Glutamatergic neuron (in vitro differentiated cells): Measurements from ENCODE around the gene IRX2. TPM values are rescaled to one million over a fixed set of nuclear protein-coding genes. Genes with fewer than 3 reads are reported as not detected.

Experiments used
- DNase-seq: peaks from one replicate; pipeline ENCODE4 v3.0.0; 2022
- H3K27ac Mint-ChIP-seq: one replicate; pipeline ENCODE4 v1.8.0; 2020; ENCODE audit warnings: mild to moderate bottlenecking, mixed read lengths, inconsistent platforms; ENCODE audit not compliant: unreplicated experiment
- H3K27me3 Mint-ChIP-seq: one replicate; pipeline ENCODE4 v1.8.0; 2020; ENCODE audit warnings: mild to moderate bottlenecking, moderate library complexity, mixed read lengths, inconsistent platforms; ENCODE audit not compliant: unreplicated experiment
- H3K36me3 Mint-ChIP-seq: one replicate; pipeline ENCODE4 v1.8.0; 2020; ENCODE audit warnings: mild to moderate bottlenecking, mixed read lengths, inconsistent platforms; ENCODE audit not compliant: unreplicated experiment
- H3K4me1 Mint-ChIP-seq: one replicate; pipeline ENCODE4 v1.8.0; 2020; ENCODE audit warnings: mild to moderate bottlenecking, low read depth, mixed read lengths, inconsistent platforms; ENCODE audit not compliant: unreplicated experiment
- H3K4me3 Mint-ChIP-seq: one replicate; pipeline ENCODE4 v1.8.0; 2020; ENCODE audit warnings: mild to moderate bottlenecking, mixed read lengths, inconsistent platforms; ENCODE audit not compliant: unreplicated experiment
- H3K9me3 Mint-ChIP-seq: one replicate; pipeline ENCODE4 v1.8.0; 2020; ENCODE audit warnings: mild to moderate bottlenecking, moderate library complexity, mixed read lengths, inconsistent platforms; ENCODE audit not compliant: unreplicated experiment
- total RNA-seq: library from RNA; stranded (reverse); fragmentation: NEBNext Ultra II Directional; extraction: Animal tissue kit (Norgen Biotek cat#: 25700); gene quantifications from one replicate; pipeline ENCODE4 v1.2.1, GENCODE V29; 2021; ENCODE audit not compliant: unreplicated experiment
- TF ChIP-seq, protein P1 (sequence below): fragments of 200-600 bp; sonication (generic); IDR thresholded peaks from one replicate; pipeline ENCODE4 v1.5.0; 2021; ENCODE audit not compliant: partially characterized antibody, unreplicated experiment

The IRX2 gene
- total RNA-seq, 1 donor from 2014 or later: 60.7 TPM

GRCh38 chr5:2721385-2722138 is 29.9 kb downstream of the IRX2 start:
- no peaks in the 10 kb centered on the region for H3K4me1 Mint-ChIP-seq
- TF ChIP-seq, protein P1, sequence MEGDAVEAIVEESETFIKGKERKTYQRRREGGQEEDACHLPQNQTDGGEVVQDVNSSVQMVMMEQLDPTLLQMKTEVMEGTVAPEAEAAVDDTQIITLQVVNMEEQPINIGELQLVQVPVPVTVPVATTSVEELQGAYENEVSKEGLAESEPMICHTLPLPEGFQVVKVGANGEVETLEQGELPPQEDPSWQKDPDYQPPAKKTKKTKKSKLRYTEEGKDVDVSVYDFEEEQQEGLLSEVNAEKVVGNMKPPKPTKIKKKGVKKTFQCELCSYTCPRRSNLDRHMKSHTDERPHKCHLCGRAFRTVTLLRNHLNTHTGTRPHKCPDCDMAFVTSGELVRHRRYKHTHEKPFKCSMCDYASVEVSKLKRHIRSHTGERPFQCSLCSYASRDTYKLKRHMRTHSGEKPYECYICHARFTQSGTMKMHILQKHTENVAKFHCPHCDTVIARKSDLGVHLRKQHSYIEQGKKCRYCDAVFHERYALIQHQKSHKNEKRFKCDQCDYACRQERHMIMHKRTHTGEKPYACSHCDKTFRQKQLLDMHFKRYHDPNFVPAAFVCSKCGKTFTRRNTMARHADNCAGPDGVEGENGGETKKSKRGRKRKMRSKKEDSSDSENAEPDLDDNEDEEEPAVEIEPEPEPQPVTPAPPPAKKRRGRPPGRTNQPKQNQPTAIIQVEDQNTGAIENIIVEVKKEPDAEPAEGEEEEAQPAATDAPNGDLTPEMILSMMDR: no peak
- H3K9me3 Mint-ChIP-seq: peaks cover 2% of the 10 kb centered on the region
- no peak overlapping the region for H3K27ac Mint-ChIP-seq
- DNase-seq: no peak
- H3K4me3 Mint-ChIP-seq: no peak overlapping the region
- peaks cover 10% of the 10 kb centered on the region for H3K27me3 Mint-ChIP-seq
- no peaks in the 10 kb centered on the region for H3K36me3 Mint-ChIP-seq

- Mint-ChIP-seq H3K27me3 (peaks cover 6% of the 10 kb centered on the region), H3K4me1 (no peaks in the 10 kb centered on the region), H3K36me3 (no peaks in the 10 kb centered on the region), H3K9me3 (peaks cover 2% of the 10 kb centered on the region), H3K4me3 (no peak overlapping the region), H3K27ac (no peak overlapping the region)
- DNase-seq: no peak
- TF ChIP-seq, protein P1: no peak
These were observed 32.1 kb downstream of the IRX2 start for GRCh38 chr5:2719332-2719731.

GRCh38 chr5:2718115-2718514 is 33.4 kb downstream of the IRX2 start:
- H3K4me1 Mint-ChIP-seq: no peaks in the 10 kb centered on the region
- peaks cover 6% of the 10 kb centered on the region for H3K27me3 Mint-ChIP-seq
- peaks cover 2% of the 10 kb centered on the region for H3K9me3 Mint-ChIP-seq
- TF ChIP-seq, protein P1: no peak
- no peak for DNase-seq
- no peak overlapping the region for H3K4me3 Mint-ChIP-seq
- no peaks in the 10 kb centered on the region for H3K36me3 Mint-ChIP-seq
- H3K27ac Mint-ChIP-seq: no peak overlapping the region

- no peak overlapping the region for H3K4me3 Mint-ChIP-seq
- H3K36me3 Mint-ChIP-seq: no peaks in the 10 kb centered on the region
- no peaks in the 10 kb centered on the region for H3K4me1 Mint-ChIP-seq
- DNase-seq: no peak
- H3K27ac Mint-ChIP-seq: no peak overlapping the region
- H3K9me3 Mint-ChIP-seq: peaks cover 2% of the 10 kb centered on the region
- H3K27me3 Mint-ChIP-seq: peaks cover 6% of the 10 kb centered on the region
- TF ChIP-seq, protein P1: no peak
These were observed 35.6 kb downstream of the IRX2 start for GRCh38 chr5:2715856-2716255.

DNA sequence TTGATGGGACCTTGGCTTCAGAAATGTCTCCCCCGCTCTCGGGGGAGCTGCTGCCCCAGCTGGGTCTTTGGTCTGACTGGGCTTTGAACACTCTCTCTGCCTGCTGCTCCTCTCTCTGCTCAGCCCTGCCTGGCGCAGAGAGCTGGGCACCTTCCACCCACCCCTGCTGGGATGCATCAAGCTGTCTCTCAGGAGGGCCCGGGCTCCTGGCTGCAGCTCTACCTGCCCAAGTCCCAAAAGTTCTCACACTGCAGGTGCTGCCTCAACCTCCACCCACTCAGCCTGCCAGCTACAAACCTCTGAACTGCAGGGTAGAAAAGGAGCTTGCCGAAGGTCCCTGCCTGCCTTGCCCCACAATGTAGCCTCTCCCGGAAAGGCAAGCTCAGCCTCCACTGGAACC is 36.7 kb downstream of the IRX2 start:
- H3K36me3 Mint-ChIP-seq: no peaks in the 10 kb centered on the region
- H3K9me3 Mint-ChIP-seq: peaks cover 2% of the 10 kb centered on the region
- TF ChIP-seq, protein P1: no peak
- peaks cover 6% of the 10 kb centered on the region for H3K27me3 Mint-ChIP-seq
- no peak for DNase-seq
- H3K4me3 Mint-ChIP-seq: no peak overlapping the region
- H3K27ac Mint-ChIP-seq: no peak overlapping the region
- H3K4me1 Mint-ChIP-seq: no peaks in the 10 kb centered on the region
